CD4-positive, CD25-positive, alpha-beta regulatory T cell (primary cell): ENCODE results near the gene PLA1A. TPM values are rescaled to one million over a fixed set of nuclear protein-coding genes. Genes with fewer than 3 reads are reported as not detected.
"Not testable (repeated sequence)": the region's sequence is repeated elsewhere in the genome, so short reads cannot be mapped to it uniquely, and the experiment has no call there.

Experiments
- ATAC-seq, 2 donors: fragments of 150-1000 bp; cut with Tn5 transposase; one replicate each; pipeline ENCODE4 v1.10.0; 2021; ENCODE audit warnings: low read depth in 2 of 2, moderate number of reproducible peaks in 2 of 2, moderate library complexity in 1 of 2
- DNase-seq, 3 donors: peaks; one replicate each; pipeline versions ENCODE4 v3.0.0 to v3.0.0-alpha.2; 2012 to 2022; ENCODE audit warnings: mixed read lengths in 1 of 3
- H3K27ac ChIP-seq: one replicate; pipeline ENCODE4 v1.7.0; 2013; ENCODE audit warnings: mild to moderate bottlenecking, low read length; ENCODE audit not compliant: insufficient read depth, poor library complexity, severe bottlenecking
- H3K27me3 ChIP-seq: one replicate; pipeline ENCODE4 v1.7.0; 2013; ENCODE audit warnings: low read length; ENCODE audit not compliant: control insufficient read depth, insufficient read depth
- H3K36me3 ChIP-seq: one replicate; pipeline ENCODE4 v1.7.0; 2013; ENCODE audit warnings: mild to moderate bottlenecking, low read length, moderate library complexity; ENCODE audit not compliant: control insufficient read depth, insufficient read depth
- H3K4me1 ChIP-seq: 2 replicates; pipeline ENCODE4 v1.7.0; 2013; ENCODE audit warnings: mild to moderate bottlenecking, low read length; ENCODE audit not compliant: insufficient read depth, control insufficient read depth, poor library complexity, severe bottlenecking
- H3K4me3 ChIP-seq: one replicate; pipeline ENCODE4 v1.7.0; 2013; ENCODE audit warnings: low read depth, mild to moderate bottlenecking, low read length, moderate library complexity
- H3K9me3 ChIP-seq, 2 experiments: 1 replicate in 1 of 2; 2 replicates in 1 of 2; pipeline ENCODE4 v1.7.0; 2013; ENCODE audit warnings: low read length in 2 of 2, mild to moderate bottlenecking in 1 of 2, moderate library complexity in 1 of 2; ENCODE audit not compliant: control insufficient read depth in 2 of 2
- H3K27ac Mint-ChIP-seq, 3 donors: one replicate each; pipeline ENCODE4 v1.8.0; 2020 to 2022; ENCODE audit warnings: mild to moderate bottlenecking in 3 of 3, mixed read lengths in 3 of 3, moderate library complexity in 2 of 3
- H3K27me3 Mint-ChIP-seq: one replicate; pipeline ENCODE4 v1.8.0; 2022; ENCODE audit warnings: mild to moderate bottlenecking, mixed read lengths
- H3K36me3 Mint-ChIP-seq: one replicate; pipeline ENCODE4 v1.8.0; 2020; ENCODE audit warnings: mixed read lengths
- H3K4me1 Mint-ChIP-seq, 4 donors: one replicate each; pipeline ENCODE4 v1.8.0; 2020 to 2022; ENCODE audit warnings: mixed read lengths in 4 of 4, mild to moderate bottlenecking in 1 of 4
- H3K4me3 Mint-ChIP-seq, 4 donors: one replicate each; pipeline ENCODE4 v1.8.0; 2020 to 2022; ENCODE audit warnings: mild to moderate bottlenecking in 4 of 4, mixed read lengths in 4 of 4, moderate library complexity in 3 of 4
- H3K9me3 Mint-ChIP-seq, 7 donors: one replicate each; pipeline ENCODE4 v1.8.0; 2020 to 2022; ENCODE audit warnings: mixed read lengths in 7 of 7, mild to moderate bottlenecking in 3 of 7, moderate library complexity in 2 of 7
- polyA plus RNA-seq, 4 donors: library from polyadenylated mRNA; unstranded; fragments of 300-500 nt; fragmentation: Illumina TruSeq; gene quantifications; one replicate each; pipeline ENCODE4 v1.2.3, GENCODE V29; 2021
- total RNA-seq: library from RNA; stranded (reverse); gene quantifications from one replicate; pipeline ENCODE4 v1.2.3, GENCODE V29; 2022

PLA1A gene
- total and polyA plus RNA-seq, 5 donors from 2014 or later, result 0.18 TPM; not detected in 4

- not testable (repeated sequence) for H3K4me3 ChIP-seq, H3K27ac Mint-ChIP-seq, H3K27me3 ChIP-seq, H3K4me3 Mint-ChIP-seq, H3K9me3 Mint-ChIP-seq, ATAC-seq, H3K36me3 Mint-ChIP-seq, H3K9me3 ChIP-seq, H3K36me3 ChIP-seq, H3K27me3 Mint-ChIP-seq, DNase-seq
- H3K4me1 Mint-ChIP-seq, result peaks cover 4 to 28% (median 12%) of the 10 kb centered on the region in 4 donors
- H3K4me1 ChIP-seq, result peaks cover 18% of the 10 kb centered on the region
- H3K27ac ChIP-seq, result peak overlapping the region; percentile 80
Measured at GRCh38 chr3:119563334-119563733, 34.4 kb upstream of the PLA1A start.

- Histone ChIP-seq H3K36me3 (no peaks in the 10 kb centered on the region), H3K4me1 (no peaks in the 10 kb centered on the region), H3K27me3 (no peaks in the 10 kb centered on the region), H3K9me3 (no peaks in the 10 kb centered on the region), H3K27ac (no peak overlapping the region), H3K4me3 (no peak overlapping the region)
- ATAC-seq (no peak), DNase-seq (no peak)
- Mint-ChIP-seq H3K4me3 (no peak overlapping the region), H3K9me3 (peaks cover 0 to 2% (median 0%) of the 10 kb centered on the region in 7 donors), H3K36me3 (peaks cover 3% of the 10 kb centered on the region), H3K4me1 (no peaks in the 10 kb centered on the region), H3K27ac (no peak overlapping the region), H3K27me3 (no peaks in the 10 kb centered on the region)
Measured at GRCh38 chr3:119569156-119569555, 28.5 kb upstream of the PLA1A start.

- peaks cover 0 to 2% (median 0%) of the 10 kb centered on the region in 7 donors for H3K9me3 Mint-ChIP-seq
- no peaks in the 10 kb centered on the region for H3K27me3 Mint-ChIP-seq
- H3K36me3 ChIP-seq, result no peaks in the 10 kb centered on the region
- H3K4me3 Mint-ChIP-seq, result no peak overlapping the region
- peaks cover 3% of the 10 kb centered on the region for H3K36me3 Mint-ChIP-seq
- H3K27me3 ChIP-seq, result no peaks in the 10 kb centered on the region
- H3K4me1 ChIP-seq, result peaks cover 7% of the 10 kb centered on the region
- ATAC-seq, result peak in 1 of 2 donors; percentile 28
- H3K9me3 ChIP-seq, result no peaks in the 10 kb centered on the region
- H3K27ac Mint-ChIP-seq, result no peak overlapping the region
- H3K4me3 ChIP-seq, result no peak overlapping the region
- no peak overlapping the region for H3K27ac ChIP-seq
- peaks cover 0 to 8% (median 6%) of the 10 kb centered on the region in 4 donors for H3K4me1 Mint-ChIP-seq
- DNase-seq, result no peak
Measured at GRCh38 chr3:119570229-119570628, 27.5 kb upstream of the PLA1A start.

GRCh38 chr3:119571230-119571629, 26.5 kb upstream of the PLA1A start:
- H3K27me3 Mint-ChIP-seq, result peaks cover 5% of the 10 kb centered on the region
- no peak for DNase-seq
- no peak overlapping the region for H3K4me3 ChIP-seq
- no peak for ATAC-seq
- peaks cover 7% of the 10 kb centered on the region for H3K4me1 ChIP-seq
- H3K36me3 ChIP-seq, result no peaks in the 10 kb centered on the region
- H3K9me3 ChIP-seq, result no peaks in the 10 kb centered on the region
- no peak overlapping the region for H3K27ac Mint-ChIP-seq
- H3K4me3 Mint-ChIP-seq, result no peak overlapping the region
- peaks cover 0 to 16% (median 13%) of the 10 kb centered on the region in 4 donors for H3K4me1 Mint-ChIP-seq
- H3K9me3 Mint-ChIP-seq, result peaks cover 0 to 2% (median 0%) of the 10 kb centered on the region in 7 donors
- H3K27me3 ChIP-seq, result no peaks in the 10 kb centered on the region
- H3K27ac ChIP-seq, result no peak overlapping the region
- peaks cover 3% of the 10 kb centered on the region for H3K36me3 Mint-ChIP-seq

- no peak overlapping the region for H3K4me3 ChIP-seq
- H3K9me3 ChIP-seq, result no peaks in the 10 kb centered on the region
- H3K36me3 Mint-ChIP-seq, result peaks cover 3% of the 10 kb centered on the region
- H3K27ac ChIP-seq, result no peak overlapping the region
- H3K4me1 ChIP-seq, result peaks cover 7% of the 10 kb centered on the region
- DNase-seq (no peak), ATAC-seq (no peak)
- H3K27me3 ChIP-seq, result no peaks in the 10 kb centered on the region
- H3K36me3 ChIP-seq, result no peaks in the 10 kb centered on the region
- H3K4me1 Mint-ChIP-seq, result peaks cover 0 to 16% (median 13%) of the 10 kb centered on the region in 4 donors
- H3K27ac Mint-ChIP-seq, result no peak overlapping the region
- H3K4me3 Mint-ChIP-seq, result no peak overlapping the region
- peaks cover 0 to 2% (median 0%) of the 10 kb centered on the region in 7 donors for H3K9me3 Mint-ChIP-seq
- peaks cover 6% of the 10 kb centered on the region for H3K27me3 Mint-ChIP-seq
Measured at GRCh38 chr3:119571688-119572087, 26.0 kb upstream of the PLA1A start.

GRCh38 chr3:119575507-119575906, 22.2 kb upstream of the PLA1A start:
- peaks cover 6% of the 10 kb centered on the region for H3K27me3 Mint-ChIP-seq
- DNase-seq (no peak), ATAC-seq (no peak)
- H3K27ac Mint-ChIP-seq, result peak overlapping the region in 2 of 3 donors; percentile 28 to 76
- Histone ChIP-seq H3K27ac (peak overlapping the region; percentile 63), H3K27me3 (no peaks in the 10 kb centered on the region), H3K9me3 (no peaks in the 10 kb centered on the region), H3K4me1 (peaks cover 16% of the 10 kb centered on the region), H3K4me3 (no peak overlapping the region), H3K36me3 (no peaks in the 10 kb centered on the region)
- H3K4me3 Mint-ChIP-seq, result peak overlapping the region in 2 of 4 donors; percentile 59 to 72
- no peaks in the 10 kb centered on the region for H3K36me3 Mint-ChIP-seq
- peaks cover 6 to 34% (median 19%) of the 10 kb centered on the region in 4 donors for H3K4me1 Mint-ChIP-seq
- peaks cover 0 to 1% (median 0%) of the 10 kb centered on the region in 7 donors for H3K9me3 Mint-ChIP-seq

GRCh38 chr3:119579366-119580066, 18.2 kb upstream of the PLA1A start, which contains the start of gene ADPRH:
TSS of gene ADPRH (plus strand) at chr3:119579492. CDS start at chr3:119582170, 2,678 bp downstream.
- H3K36me3 ChIP-seq, result no peaks in the 10 kb centered on the region
- Mint-ChIP-seq H3K9me3 (peaks cover 0 to 2% (median 0%) of the 10 kb centered on the region in 7 donors), H3K4me3 (peak within 1 kb of the TSS; percentile 92 to 98 (median 97)), H3K36me3 (no peaks in the 10 kb centered on the region), H3K4me1 (peaks cover 17 to 44% (median 26%) of the 10 kb centered on the region in 4 donors), H3K27me3 (peaks cover 6% of the 10 kb centered on the region), H3K27ac (peak within 1 kb of the TSS; percentile 92 to 96 (median 95))
- no peaks in the 10 kb centered on the region for H3K27me3 ChIP-seq
- no peaks in the 10 kb centered on the region for H3K9me3 ChIP-seq
- peak within 1 kb of the TSS; percentile 82 for H3K27ac ChIP-seq
- H3K4me3 ChIP-seq, result peak within 1 kb of the TSS; percentile 93
- peaks cover 13% of the 10 kb centered on the region for H3K4me1 ChIP-seq
- peak; percentile 24 to 70 (median 50) for DNase-seq
- ATAC-seq, result peak; percentile 64 to 67
